Neural crest cell (in vitro differentiated cells): ENCODE measurements around the gene ATP6V0E1. TPM values are rescaled to one million over a fixed set of nuclear protein-coding genes. Genes with fewer than 3 reads are reported as not detected.
"Not testable (repeated sequence)": the region's sequence is repeated elsewhere in the genome, so short reads cannot be mapped to it uniquely, and the experiment has no call there.

ENCODE experiments used
- DNase-seq: peaks from one replicate; pipeline ENCODE4 v3.0.0; 2021; ENCODE audit warnings: low read depth, mixed read lengths, low spot score
- H3K27ac Mint-ChIP-seq: one replicate; pipeline ENCODE4 v1.8.0; 2021; ENCODE audit warnings: mild to moderate bottlenecking, mixed read lengths; ENCODE audit not compliant: unreplicated experiment
- H3K27me3 Mint-ChIP-seq: 2 replicates; pipeline ENCODE4 v1.8.0; 2021; ENCODE audit warnings: low read depth, mild to moderate bottlenecking, mixed read lengths
- H3K36me3 Mint-ChIP-seq: 2 replicates; pipeline ENCODE4 v1.8.0; 2021; ENCODE audit warnings: low read depth, mild to moderate bottlenecking, mixed read lengths
- H3K4me1 Mint-ChIP-seq: 2 replicates; pipeline ENCODE4 v1.8.0; 2021; ENCODE audit warnings: mixed read lengths
- H3K4me3 Mint-ChIP-seq: one replicate; pipeline ENCODE4 v1.8.0; 2021; ENCODE audit warnings: mild to moderate bottlenecking, mixed read lengths
- H3K9me3 Mint-ChIP-seq: 2 replicates; pipeline ENCODE4 v1.8.0; 2021; ENCODE audit warnings: mixed read lengths
- CTCF ChIP-seq: fragments of 200-600 bp; sonication (generic); conservative IDR thresholded peaks from 2 replicates; pipeline ENCODE4 v1.5.0; 2021; ENCODE audit warnings: antibody characterized with exemption, mild to moderate bottlenecking
- total RNA-seq: library from RNA; stranded (reverse); gene quantifications from 2 replicates; pipeline ENCODE4 v1.2.1, GENCODE V29; 2021

Gene ATP6V0E1
- total RNA-seq, 1 donor from 2014 or later: 76.4 TPM

GRCh38 chr5:173016598-173017046 lies 33.1 kb downstream of the ATP6V0E1 start:
- H3K4me3 Mint-ChIP-seq: no peak overlapping the region
- H3K27me3 Mint-ChIP-seq: no peaks in the 10 kb centered on the region
- H3K27ac Mint-ChIP-seq: peak overlapping the region; percentile 15

GRCh38 chr5:173017087-173017486 lies 33.5 kb downstream of the ATP6V0E1 start:
- peaks cover 16% of the 10 kb centered on the region for H3K36me3 Mint-ChIP-seq
- H3K4me3 Mint-ChIP-seq, H3K27me3 Mint-ChIP-seq, H3K27ac Mint-ChIP-seq, DNase-seq, H3K9me3 Mint-ChIP-seq: not testable (repeated sequence)
- peaks cover 16% of the 10 kb centered on the region for H3K4me1 Mint-ChIP-seq

More at GRCh38 chr5:173016598-173017046, 33.1 kb downstream of the ATP6V0E1 start:
- Mint-ChIP-seq H3K9me3 (no peaks in the 10 kb centered on the region), H3K4me1 (peaks cover 16% of the 10 kb centered on the region), H3K36me3 (peaks cover 16% of the 10 kb centered on the region)
- no peak for TF ChIP-seq CTCF
- DNase-seq: no peak

GRCh38 chr5:173018358-173018757 lies 34.8 kb downstream of the ATP6V0E1 start:
- H3K4me3 Mint-ChIP-seq: no peak overlapping the region
- H3K9me3 Mint-ChIP-seq: no peaks in the 10 kb centered on the region
- H3K36me3 Mint-ChIP-seq: peaks cover 16% of the 10 kb centered on the region
- H3K27me3 Mint-ChIP-seq: no peaks in the 10 kb centered on the region
- no peak for TF ChIP-seq CTCF
- H3K4me1 Mint-ChIP-seq: peaks cover 16% of the 10 kb centered on the region
- no peak overlapping the region for H3K27ac Mint-ChIP-seq
- no peak for DNase-seq

GRCh38 chr5:173020154-173020581 lies 36.6 kb downstream of the ATP6V0E1 start:
- no peaks in the 10 kb centered on the region for H3K9me3 Mint-ChIP-seq
- no peaks in the 10 kb centered on the region for H3K27me3 Mint-ChIP-seq
- TF ChIP-seq CTCF: no peak
- no peak for DNase-seq
- no peak overlapping the region for H3K4me3 Mint-ChIP-seq
- H3K27ac Mint-ChIP-seq: no peak overlapping the region
- H3K4me1 Mint-ChIP-seq: peaks cover 12% of the 10 kb centered on the region
- peaks cover 18% of the 10 kb centered on the region for H3K36me3 Mint-ChIP-seq

- Mint-ChIP-seq H3K36me3 (peaks cover 18% of the 10 kb centered on the region), H3K4me1 (peaks cover 12% of the 10 kb centered on the region), H3K4me3 (no peak overlapping the region), H3K9me3 (no peaks in the 10 kb centered on the region), H3K27ac (no peak overlapping the region), H3K27me3 (no peaks in the 10 kb centered on the region)
- no peak for TF ChIP-seq CTCF
- DNase-seq: no peak
Measured at GRCh38 chr5:173020643-173021042, 37.1 kb downstream of the ATP6V0E1 start.

- no peaks in the 10 kb centered on the region for H3K9me3 Mint-ChIP-seq
- no peaks in the 10 kb centered on the region for H3K4me1 Mint-ChIP-seq
- no peak overlapping the region for H3K27ac Mint-ChIP-seq
- DNase-seq: no peak
- H3K36me3 Mint-ChIP-seq: peaks cover 9% of the 10 kb centered on the region
- no peak for TF ChIP-seq CTCF
- no peaks in the 10 kb centered on the region for H3K27me3 Mint-ChIP-seq
- no peak overlapping the region for H3K4me3 Mint-ChIP-seq
Measured at GRCh38 chr5:173025651-173026050, 42.1 kb downstream of the ATP6V0E1 start.
